ENCODE measurements around the gene PDE9A. TPM values are rescaled to one million over a fixed set of nuclear protein-coding genes. Genes with fewer than 3 reads are reported as not detected.

PDE9A gene
- total RNA-seq, 4 donors from 2014 or later, result 2.4 to 9.0 (median 3.7) TPM

DNA sequence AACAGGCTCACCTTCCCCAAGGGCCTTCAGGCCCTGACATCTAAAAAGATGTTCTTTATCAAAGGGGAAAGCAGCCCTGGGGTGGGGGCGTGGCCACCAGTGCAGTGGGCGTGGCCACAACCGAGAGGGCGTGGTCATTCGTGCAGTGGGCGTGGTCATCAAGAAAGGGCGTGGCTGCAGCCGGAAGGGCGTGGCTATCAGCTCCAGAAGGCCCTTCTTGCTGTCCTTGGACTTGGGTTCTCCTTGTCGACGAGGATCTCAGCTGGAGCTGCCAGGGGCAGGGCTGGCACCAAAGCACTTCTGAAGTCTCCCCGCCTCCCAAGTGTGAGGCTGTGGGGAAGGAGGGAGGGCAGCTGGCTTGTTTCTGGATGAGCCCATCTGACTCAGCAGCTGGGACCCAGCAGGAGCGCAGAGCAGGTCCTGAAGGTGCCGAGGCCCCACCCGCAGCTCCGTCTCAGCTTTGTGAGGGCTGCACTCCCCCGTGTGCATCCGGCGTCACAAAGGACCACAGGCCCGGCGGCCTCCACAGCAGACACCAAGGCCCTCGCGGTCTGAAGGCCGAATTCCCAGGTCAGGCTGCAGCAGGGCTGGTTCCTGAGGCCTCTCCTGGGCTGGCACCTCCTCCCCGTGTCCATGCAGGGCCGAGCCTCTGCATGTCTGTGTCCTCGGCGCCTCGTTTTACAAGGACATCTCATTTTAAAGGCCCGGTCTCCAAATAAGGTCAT, 12.8 kb downstream of the PDE9A start:
- no peak for TF ChIP-seq CTCF (IDR thresholded peaks at IDR 0.05; ENCODE audit: low read depth)

DNA sequence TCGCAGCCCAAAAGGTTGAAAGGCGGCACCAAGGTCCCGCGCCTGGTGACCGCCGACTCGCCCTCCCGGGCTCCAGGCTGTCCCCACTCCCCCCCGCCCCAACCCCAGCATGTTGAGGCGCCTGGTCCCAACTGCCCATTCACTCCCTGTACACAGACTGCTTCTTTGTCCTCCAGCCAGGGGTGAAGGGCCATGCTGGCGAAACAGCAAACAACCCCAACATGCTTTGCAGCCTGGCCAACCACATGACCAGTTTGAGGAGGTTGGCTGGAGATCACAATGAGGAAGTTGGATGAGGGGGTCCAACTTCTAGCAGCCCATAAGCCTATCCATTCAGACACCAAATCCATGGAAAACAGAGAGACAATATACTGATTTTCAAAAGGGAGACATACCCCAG, 13.5 kb downstream of the PDE9A start:
- no peak for TF ChIP-seq CTCF (IDR thresholded peaks at IDR 0.05; ENCODE audit: low read depth)

GRCh38 chr21:42668298-42668992, 15.0 kb downstream of the PDE9A start:
- no peak for TF ChIP-seq CTCF (IDR thresholded peaks at IDR 0.05; ENCODE audit: low read depth)

DNA sequence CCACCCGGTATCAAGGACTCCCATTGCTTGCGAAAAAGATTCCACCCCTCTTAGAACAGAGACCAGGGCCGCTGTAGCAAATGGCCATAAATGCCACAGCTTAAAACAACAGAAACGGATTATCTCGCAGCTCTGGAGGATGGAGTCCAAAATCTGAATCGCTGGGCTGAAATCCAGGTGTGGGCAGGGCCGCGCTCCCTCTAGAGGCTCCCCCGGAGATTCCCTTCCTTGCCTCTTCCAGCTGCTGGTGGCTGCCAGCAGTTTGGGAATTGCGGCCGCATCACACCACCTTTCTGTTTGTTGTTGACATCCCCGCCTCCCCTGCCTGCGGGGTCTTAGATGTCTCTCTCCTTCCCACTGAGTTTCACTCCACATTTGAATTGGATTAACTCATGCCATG, 15.6 kb downstream of the PDE9A start:
- TF ChIP-seq CTCF (IDR thresholded peaks at IDR 0.05; ENCODE audit: low read depth), result no peak

DNA sequence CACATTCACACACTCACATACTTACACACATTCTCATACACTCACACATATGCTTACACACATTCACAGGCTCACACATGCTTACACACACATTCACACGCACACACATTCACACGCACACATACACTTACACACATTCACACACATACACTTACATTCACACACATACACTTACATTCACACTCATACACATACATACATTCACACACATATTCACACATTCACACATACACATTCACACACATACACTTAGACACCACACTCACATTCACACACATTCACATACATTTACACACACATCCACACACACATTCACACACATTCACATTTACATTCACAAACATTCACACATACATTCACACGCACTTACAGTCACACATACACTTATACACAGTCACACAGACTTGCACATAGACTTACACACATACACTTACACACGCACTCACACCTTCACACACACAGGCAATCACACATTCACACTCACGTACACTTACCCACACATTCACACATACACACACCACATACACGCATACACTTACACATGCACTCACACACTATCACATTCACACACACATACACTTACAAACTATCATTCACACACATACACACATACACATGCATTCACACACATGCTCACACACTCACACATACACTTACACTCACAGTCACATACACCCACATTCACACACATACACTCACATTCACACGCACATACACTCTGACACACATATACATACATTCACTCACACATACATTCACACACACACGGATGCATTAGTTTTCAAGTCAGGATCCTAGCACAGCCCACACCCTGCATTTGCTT, 16.8 kb downstream of the PDE9A start:
- TF ChIP-seq CTCF (IDR thresholded peaks at IDR 0.05; ENCODE audit: low read depth), result no peak

- TF ChIP-seq CTCF (IDR thresholded peaks at IDR 0.05; ENCODE audit: low read depth), result no peak
Measured at GRCh38 chr21:42670884-42671283, 17.5 kb downstream of the PDE9A start.
